ENCODE data around the gene BUD31. TPM values are rescaled to one million over a fixed set of nuclear protein-coding genes. Genes with fewer than 3 reads are reported as not detected.

The BUD31 gene
- total and polyA plus RNA-seq, 10 of the 15 experiments (the other 5 are each of a cell fraction or from before 2014, with no cell fraction given), result 74.2 to 317 (median 130) TPM

DNA sequence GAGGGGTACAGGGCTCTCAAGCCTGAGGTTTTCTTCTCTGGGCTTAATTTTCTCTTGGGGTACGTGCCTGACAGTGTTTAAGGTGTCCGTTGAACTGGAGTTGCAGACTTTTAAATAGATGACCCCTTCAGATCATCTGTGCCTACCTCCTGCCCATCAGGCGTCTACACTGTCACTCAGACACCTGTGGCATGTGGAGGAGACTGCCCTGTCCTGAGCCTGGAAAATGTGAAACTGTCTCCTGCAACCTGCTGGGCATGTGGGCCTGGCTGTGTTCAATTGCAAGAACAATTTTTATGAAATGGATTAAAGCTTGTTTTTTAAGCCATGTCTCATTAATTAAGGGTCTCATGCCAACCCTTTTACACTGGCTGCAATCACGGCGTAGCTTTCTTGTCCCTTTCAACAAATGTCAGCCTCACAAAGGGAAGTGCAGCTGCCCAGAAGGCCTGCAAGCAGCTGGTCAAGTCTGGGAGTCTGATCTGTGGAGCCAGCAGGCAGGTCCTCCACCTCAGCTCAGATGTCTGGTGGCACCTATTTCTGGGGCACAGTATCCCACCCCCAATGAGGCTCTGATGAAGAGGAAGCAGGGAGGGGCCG lies 48.4 kb downstream of the BUD31 start:
- no peak overlapping the region for H3K9ac ChIP-seq (ENCODE audit: control insufficient read depth, insufficient read depth, low read length)
- RAD21 ChIA-PET (ENCODE audit: unreplicated experiment), result no interaction called here
- SMC1A ChIA-PET (ENCODE audit: uncharacterized antibody, unreplicated experiment), result interaction anchor here (0.7 kb wide), 1 partner anchor 29 kb away, joined by 3 read pairs; no protein-coding TSS in a partner anchor
- CTCF ChIA-PET, result interaction anchor here (0.6 kb wide), 1 partner anchor 21 kb away, joined by 3 read pairs; no protein-coding TSS in a partner anchor
- POLR2A ChIA-PET, result no interaction called here
- DNase-seq (ENCODE audit: low read depth, low spot score), result no peak
- no peak for ATAC-seq
- no peak overlapping the region for H2AFZ ChIP-seq (ENCODE audit: control insufficient read depth, low read depth, low read length)
- no peaks in the 10 kb centered on the region for H3K4me1 ChIP-seq (ENCODE audit: control insufficient read depth, insufficient read depth, low read length)
- peaks cover 20% of the 10 kb centered on the region for H3K79me2 ChIP-seq (ENCODE audit: control insufficient read depth, insufficient read depth, low read length)
- peaks cover 34 to 36% of the 10 kb centered on the region in 2 experiments for H3K36me3 ChIP-seq (ENCODE audit: control insufficient read depth in 2 of 2, insufficient read depth in 2 of 2, low read length in 1 of 2)
- no peak overlapping the region for H3K4me2 ChIP-seq (ENCODE audit: control insufficient read depth, insufficient read depth)
- H3K4me3 ChIP-seq, result no peak overlapping the region
- 82% methylated on average over 6 of the region's 6 CpGs for WGBS (ENCODE audit: insufficient coverage, insufficient replicate concordance, low lambda C conversion rate, missing lambda C conversion rate)
- in situ Hi-C loops (cut with MboI) (no loop called here), intact Hi-C loops (cut with micrococcal nuclease; ENCODE audit: unreplicated experiment) (no loop called here)
- no peaks in the 10 kb centered on the region for H4K20me1 ChIP-seq (ENCODE audit: control insufficient read depth, insufficient read depth)
- TF ChIP-seq LARP7 (IDR thresholded peaks at IDR 0.05), result no peak
- FAIRE-seq, result no peak
- no TSS peak for BruUV-seq (replicated peaks)
- no peaks in the 10 kb centered on the region for H3K27me3 ChIP-seq (replicated peaks in 1 of 2; ENCODE audit: control insufficient read depth in 2 of 2, insufficient read depth in 2 of 2, low read length in 1 of 2)
- H3K27ac ChIP-seq (ENCODE audit: control insufficient read depth, insufficient read depth), result no peak overlapping the region
- no peaks in the 10 kb centered on the region for H3K9me3 ChIP-seq (replicated peaks; ENCODE audit: control insufficient read depth, insufficient read depth, low read length)

DNA sequence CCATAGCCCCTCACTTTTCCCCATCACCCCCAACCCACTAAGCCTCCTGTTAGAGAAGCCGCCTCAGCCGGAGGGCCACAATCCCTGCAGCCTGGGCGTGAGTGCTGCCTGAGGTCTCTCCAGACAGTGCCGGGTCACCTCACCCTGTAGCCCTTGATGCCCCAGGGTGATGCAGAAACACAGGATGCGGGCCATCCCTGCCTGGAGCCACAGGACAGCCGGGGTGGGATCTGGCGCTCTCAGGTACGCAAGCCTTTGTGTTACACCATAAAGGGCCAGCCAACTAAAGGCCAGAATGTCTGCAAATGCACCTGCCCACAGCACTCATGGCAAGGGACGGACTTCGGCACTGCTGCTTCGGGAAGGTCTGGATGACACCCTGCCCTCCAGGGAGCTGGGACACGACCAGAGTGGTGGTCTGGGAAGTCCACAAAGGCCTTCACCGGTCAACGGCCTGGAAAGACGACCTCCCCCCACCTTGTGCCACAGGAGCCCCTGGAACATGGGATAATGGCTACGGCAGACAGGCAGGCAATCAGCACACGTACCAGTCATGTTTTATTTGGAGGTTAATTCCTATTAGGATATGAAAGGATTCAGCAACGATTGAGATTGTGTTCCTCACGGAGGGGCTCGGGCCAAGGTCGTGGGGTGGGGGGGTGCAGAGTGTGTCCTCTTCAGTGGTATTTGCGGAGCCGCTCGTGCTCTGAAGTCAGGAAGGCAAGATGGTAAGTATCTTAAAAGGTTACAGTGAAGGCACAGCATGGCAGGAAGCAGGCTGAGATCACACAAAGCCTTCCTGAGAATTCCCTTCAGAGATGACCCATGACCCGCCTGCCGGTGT lies 49.1 kb downstream of the BUD31 start:
- FAIRE-seq, result no peak
- Histone ChIP-seq H3K36me3 (ENCODE audit: control insufficient read depth in 2 of 2, insufficient read depth in 2 of 2, low read length in 1 of 2) (peaks cover 30 to 34% of the 10 kb centered on the region in 2 experiments), H3K9me3 (replicated peaks; ENCODE audit: control insufficient read depth, insufficient read depth, low read length) (no peaks in the 10 kb centered on the region), H3K4me2 (ENCODE audit: control insufficient read depth, insufficient read depth) (no peak overlapping the region), H4K20me1 (ENCODE audit: control insufficient read depth, insufficient read depth) (no peaks in the 10 kb centered on the region), H3K9ac (ENCODE audit: control insufficient read depth, insufficient read depth, low read length) (no peak overlapping the region), H3K4me1 (ENCODE audit: control insufficient read depth, insufficient read depth, low read length) (no peaks in the 10 kb centered on the region), H3K4me3 (no peak overlapping the region), H3K27me3 (replicated peaks in 1 of 2; ENCODE audit: control insufficient read depth in 2 of 2, insufficient read depth in 2 of 2, low read length in 1 of 2) (no peaks in the 10 kb centered on the region), H2AFZ (ENCODE audit: control insufficient read depth, low read depth, low read length) (no peak overlapping the region), H3K79me2 (ENCODE audit: control insufficient read depth, insufficient read depth, low read length) (peaks cover 25% of the 10 kb centered on the region), H3K27ac (ENCODE audit: control insufficient read depth, insufficient read depth) (no peak overlapping the region)
- ChIA-PET CTCF (no interaction called here), SMC1A (ENCODE audit: uncharacterized antibody, unreplicated experiment) (interaction anchor here (0.7 kb wide), 1 partner anchor 28 kb away, joined by 3 read pairs; no protein-coding TSS in a partner anchor), RAD21 (ENCODE audit: unreplicated experiment) (no interaction called here), POLR2A (no interaction called here)
- no peak for DNase-seq (ENCODE audit: low read depth, low spot score)
- intact Hi-C loops (cut with micrococcal nuclease; ENCODE audit: unreplicated experiment), result no loop called here
- 93% methylated on average over 26 of the region's 26 CpGs for WGBS (ENCODE audit: insufficient coverage, insufficient replicate concordance, low lambda C conversion rate, missing lambda C conversion rate)
- in situ Hi-C loops (cut with MboI), result no loop called here
- ATAC-seq, result no peak
- no TSS peak for BruUV-seq (replicated peaks)
- TF ChIP-seq HDAC6 (IDR thresholded peaks at IDR 0.05; ENCODE audit: unreplicated experiment) (no peak), POLR2A (IDR thresholded peaks at IDR 0.05; ENCODE audit: low read depth, low read length) (peak; percentile 60), ZZZ3 (IDR thresholded peaks at IDR 0.05; ENCODE audit: control insufficient read depth, insufficient read length, low read depth) (no peak)
